T-helper 22 cell (primary cell): Measurements from ENCODE around the gene TNC.

Experiments used
- DNase-seq: peaks from one replicate; pipeline ENCODE4 v3.0.0-alpha.2; 2020; ENCODE audit warnings: low read depth

The TNC gene

GRCh38 chr9:115117999-115118878, at the start of gene TNC:
Gene TNC (minus strand): TSS chr9:115118157. CDS start chr9:115091018, 27,139 bp downstream.
- DNase-seq: no peak

DNA sequence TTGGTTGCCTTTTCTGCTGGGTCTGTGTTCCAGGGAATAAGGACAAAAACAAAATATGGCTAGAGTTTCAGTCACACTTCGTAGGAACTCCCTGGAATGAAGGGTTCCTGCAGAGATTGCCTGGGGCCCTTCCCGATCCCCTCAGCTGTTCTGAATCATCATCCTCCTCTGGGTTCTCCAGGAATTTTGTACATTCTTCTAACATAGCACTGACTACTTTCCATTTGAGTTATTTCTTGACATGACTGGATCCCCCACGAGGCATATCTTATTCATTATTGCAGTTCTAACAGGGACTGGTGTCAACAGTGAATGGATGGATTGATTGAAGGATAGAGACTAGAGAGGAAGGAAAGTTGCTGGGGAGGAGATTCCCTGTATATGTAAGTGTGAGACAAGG, 49.2 kb upstream of the TNC start:
- DNase-seq: no peak

- DNase-seq: no peak
Observed at GRCh38 chr9:115165233-115165632, 47.3 kb upstream of the TNC start.

GRCh38 chr9:115164511-115164974, 46.6 kb upstream of the TNC start:
- no peak for DNase-seq

DNA sequence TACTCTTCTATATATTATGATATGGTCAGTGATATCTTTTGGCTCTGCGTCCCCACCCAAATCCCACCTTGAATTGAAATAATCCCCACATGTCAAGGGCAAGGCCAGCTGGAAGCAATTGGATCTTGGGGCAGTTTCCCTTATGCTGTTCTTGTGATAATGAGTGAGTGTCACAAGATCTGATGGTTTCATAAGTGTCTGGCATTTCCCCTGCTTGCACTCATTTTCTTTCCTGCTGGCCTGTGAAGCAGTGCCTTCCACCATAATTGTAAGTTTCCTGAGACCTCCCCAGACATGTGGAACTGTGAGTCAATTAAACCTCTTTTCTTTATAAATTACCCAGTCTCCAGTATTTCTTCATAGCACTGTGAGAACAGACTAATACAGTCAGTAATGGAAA, 45.0 kb upstream of the TNC start:
- no peak for DNase-seq

DNA sequence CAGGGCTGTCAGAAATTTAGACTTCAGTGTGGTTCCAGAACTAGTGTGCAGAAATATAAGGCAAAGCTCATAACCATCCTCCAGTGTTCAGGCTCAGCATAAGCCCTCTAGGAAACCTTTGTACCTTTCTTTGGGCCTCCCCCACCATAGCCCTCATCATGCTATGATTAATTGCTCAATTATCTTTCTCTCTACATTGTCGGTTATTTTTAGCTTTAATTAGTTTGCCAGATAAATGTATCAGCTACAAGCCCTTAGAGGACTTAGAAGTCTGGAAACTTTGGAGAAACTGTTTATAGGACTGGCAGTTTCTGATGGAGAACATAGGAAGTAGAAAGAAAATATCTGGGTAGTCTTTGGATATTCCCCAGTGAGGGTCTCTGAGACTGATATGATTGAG, 43.5 kb upstream of the TNC start:
- no peak for DNase-seq

DNA sequence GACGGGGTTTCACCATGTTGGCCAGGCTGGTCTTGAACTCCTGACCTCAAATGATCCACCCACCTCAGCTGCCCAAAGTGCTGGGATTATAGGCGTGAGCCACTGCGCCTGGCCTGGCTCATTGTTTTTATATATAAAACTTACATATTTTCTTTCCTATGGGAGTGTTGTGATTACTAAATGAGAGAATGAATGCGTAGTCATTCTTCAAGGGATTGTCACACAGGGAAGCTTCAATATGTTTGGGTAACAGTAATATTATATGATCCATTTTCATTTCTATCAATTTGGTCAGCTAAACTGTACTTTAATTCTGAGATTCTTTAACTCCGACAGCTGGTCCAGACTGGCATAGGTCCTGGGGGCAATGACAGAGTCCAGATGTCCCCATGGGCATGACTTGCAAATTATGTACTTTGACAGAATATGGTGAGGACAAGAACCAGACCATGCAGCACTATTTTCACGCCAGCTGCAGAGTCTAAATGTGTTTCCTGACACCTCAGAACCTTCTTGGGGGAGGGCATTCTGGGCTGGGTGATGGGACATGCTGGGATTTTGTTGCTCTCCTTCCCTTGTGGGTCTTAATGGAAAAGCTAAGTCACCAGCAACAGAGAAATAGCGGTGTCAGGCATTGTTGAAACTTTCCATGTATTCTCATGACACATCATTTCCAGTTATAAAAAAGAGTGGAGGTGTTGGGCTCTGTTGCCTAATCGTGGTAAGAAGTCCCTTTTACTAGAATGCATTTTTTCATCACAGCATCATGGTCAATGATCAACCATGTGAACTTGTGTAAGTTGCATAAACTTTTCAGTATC, 40.9 kb upstream of the TNC start:
- DNase-seq: no peak

DNA sequence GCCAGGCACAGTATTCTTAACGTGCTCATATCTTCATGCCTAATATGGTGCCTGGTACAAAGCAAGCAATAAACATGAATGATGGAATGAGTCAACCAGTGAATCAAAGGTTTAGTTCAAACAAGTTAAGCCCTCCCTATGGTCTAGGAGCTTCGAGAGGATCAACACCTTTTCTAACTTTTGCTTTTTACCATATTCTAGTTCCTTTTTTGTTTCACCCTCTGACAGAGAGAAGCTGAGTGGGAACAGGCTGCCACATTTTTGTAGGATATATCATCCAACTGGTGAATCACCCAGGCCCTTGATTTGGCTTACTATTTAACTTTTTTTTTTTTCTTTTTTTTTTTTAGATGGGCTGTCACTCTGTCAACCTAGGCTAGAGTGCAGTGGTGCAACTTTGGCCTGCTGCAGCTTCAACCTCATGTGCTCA, 39.3 kb upstream of the TNC start:
- DNase-seq: no peak

- DNase-seq: no peak
Observed at GRCh38 chr9:115155037-115155436, 37.1 kb upstream of the TNC start.

DNA sequence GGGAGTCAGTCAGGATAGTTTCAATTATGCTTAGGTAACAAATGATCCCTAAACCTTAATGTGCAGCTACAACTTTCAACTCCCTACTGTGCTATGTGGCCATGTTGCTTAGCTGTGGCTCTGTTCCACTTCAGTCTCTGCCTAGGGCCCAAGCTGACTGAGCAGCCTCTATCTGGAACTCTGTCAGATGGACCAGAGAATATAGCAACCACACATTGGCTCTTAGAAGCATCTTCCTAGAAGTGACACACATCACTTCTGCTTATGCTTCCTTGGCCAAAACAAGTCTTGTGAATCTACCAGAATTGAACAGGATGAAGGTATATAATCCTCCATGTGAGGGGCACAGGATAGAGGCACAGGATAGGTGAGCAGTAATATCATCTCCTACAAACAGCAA, 36.7 kb upstream of the TNC start:
- DNase-seq: no peak

GRCh38 chr9:115152281-115152820, 34.4 kb upstream of the TNC start:
- DNase-seq: no peak

DNA sequence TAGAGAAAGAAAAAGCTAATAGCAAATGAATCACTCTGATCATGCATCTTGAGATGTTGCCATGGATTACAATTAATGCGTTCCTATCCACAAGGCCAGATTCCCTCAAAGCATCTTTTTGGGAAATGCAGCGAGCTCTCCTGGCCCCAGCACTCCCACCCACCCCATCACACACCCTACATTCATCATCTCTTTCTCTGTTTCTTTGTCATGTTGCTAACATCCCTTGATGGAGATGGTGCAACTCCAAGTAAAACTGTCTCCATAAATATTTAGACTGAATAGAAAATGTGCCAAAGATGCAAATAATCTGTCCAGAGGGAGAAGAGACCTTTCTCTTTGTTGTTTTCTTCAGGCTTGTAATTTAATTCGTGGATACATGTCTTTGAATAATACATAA, 30.8 kb upstream of the TNC start:
- no peak for DNase-seq

DNA sequence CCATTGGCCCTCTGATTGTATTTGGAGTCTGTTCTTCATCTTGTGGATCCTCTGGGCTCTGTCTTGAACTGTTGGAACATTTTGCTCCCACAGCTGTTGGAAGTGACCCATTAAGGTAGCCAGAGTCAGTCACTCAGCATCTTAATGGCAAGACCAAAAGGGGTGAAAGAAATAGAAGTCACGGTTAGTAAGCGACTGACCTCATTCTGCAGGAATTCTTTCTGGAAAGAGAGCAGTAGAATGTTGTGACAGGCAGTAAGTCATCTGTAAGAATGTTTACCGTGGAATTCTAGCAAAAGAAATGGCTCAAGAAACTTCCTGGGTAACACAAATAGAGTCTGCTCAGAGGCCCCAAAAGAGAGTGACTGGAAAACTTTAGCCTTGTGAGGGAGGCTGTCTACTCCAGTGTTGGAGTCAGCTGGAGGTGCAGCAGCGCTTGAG, 28.6 kb upstream of the TNC start:
- no peak for DNase-seq

- no peak for DNase-seq
Observed at GRCh38 chr9:115144706-115145105, 26.7 kb upstream of the TNC start.

GRCh38 chr9:115143689-115144088, 25.7 kb upstream of the TNC start:
- DNase-seq: no peak

DNA sequence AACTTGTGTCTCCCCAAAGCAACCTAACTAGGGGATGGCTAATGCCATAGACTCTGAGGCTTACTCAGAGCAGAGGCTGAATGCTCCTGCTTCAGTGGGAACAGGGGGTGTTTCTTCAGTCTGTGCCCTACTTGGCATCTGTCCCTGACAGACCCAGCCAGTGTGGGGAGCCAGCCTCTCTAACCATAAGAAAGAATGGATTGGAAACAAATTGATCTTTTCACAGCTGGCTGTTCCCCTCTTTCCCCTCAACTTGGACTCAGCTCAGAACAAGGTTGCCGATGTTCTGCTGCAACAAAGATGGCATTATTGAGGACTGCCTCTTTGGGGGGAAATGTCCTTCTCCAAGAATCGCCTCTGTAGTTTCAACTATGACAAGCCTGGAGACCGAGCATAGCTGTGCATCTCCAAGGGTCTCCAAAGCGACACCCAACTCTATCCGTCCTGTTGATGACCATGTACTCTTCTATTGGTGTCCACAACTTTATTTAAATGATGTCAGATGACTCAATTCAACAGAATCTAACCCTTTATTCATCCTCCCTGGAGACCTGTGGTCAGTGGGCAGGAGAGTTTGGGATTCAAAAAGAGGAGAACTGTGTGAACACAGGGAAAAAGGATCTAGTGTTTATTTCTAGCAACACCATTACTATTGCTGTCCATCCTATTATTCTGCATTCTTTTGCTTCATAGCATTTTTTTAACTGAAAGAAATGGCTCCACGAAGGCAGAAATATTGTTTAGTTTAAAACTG, 24.7 kb upstream of the TNC start:
- DNase-seq: no peak

DNA sequence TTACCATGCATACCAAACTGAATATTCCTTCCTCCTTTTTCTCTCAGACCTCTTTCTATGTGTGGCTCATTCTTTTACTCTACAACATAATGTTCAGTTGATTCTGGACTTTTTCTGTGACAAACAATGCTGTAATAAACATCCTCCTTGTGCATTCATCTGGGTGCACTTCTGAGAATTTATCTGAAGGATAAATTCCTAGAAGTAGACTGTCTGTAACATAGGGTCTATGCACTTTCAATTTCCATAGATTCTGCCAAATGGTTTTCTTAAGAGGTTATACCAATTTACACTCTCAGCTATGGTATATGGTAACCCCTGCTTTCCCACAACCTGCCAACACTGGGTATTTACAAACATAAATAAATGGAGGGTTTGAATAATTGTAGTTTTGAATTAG, 24.1 kb upstream of the TNC start:
- DNase-seq: no peak

GRCh38 chr9:115141612-115142011, 23.7 kb upstream of the TNC start:
- DNase-seq: no peak

DNA sequence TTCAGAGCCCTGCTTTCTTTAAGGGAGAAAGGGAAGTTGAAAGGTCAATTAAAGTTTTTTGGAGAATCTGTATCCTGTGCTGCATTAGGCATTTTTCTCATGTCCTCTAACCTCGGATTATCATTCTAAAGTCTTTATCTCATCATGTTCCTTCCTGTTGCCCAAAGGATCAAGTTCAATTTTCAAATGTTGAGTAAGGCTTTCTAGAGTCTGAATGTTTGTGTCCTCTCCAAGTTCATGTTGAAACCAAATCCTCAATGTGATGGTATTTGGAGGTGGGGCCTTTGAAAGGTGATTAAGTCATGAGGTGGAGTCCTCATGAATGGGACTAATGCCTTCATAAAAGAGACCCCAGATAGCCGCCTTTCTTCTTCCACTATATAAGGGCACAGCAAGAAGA, 20.2 kb upstream of the TNC start:
- no peak for DNase-seq

GRCh38 chr9:115137526-115137925, 19.6 kb upstream of the TNC start:
- no peak for DNase-seq

DNA sequence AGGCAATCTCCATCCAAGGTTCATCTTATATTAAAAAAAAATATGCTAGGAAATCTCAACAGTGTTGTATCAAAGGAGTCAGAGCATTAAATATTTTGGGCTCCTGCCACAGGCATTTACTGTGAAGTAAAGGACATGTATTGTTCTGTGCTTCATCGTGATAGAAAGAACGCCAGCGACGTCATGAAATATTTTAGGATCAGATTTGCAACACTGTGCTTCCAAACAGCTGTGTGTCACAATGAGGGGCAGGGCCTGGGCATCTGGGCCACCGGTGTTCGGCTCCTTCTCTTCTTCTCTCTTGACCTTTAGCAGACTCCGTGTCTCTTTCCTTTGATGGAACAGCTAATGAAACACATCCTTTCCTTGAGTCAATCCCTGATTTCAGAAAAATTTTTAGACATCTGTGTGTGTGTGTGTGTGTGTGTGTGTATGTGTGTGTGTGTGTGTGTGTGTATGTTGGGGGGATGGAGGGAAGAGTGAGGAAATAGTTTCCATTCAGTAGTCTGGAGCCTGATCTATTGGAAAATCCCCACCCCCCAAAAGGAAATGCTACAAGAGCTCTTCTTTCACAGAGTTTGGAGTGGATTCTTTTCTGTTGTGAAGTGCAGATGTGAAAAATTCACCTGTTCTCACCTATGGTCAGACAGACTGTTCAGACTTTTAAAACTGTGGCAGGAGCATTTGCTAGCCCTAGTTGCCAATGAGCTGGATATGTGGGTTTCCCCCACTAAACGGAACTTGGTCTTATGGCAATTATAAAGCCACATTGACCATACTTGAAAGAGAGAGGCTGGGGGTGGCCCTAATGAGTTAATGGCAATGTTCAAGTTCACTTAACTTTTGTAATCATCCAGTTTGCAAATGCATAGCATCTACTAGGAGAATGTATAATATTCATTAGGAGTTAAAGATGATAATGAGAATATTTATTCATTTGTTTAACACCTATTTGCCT, 18.1 kb upstream of the TNC start:
- no peak for DNase-seq
